Measurements from ENCODE around the gene DHCR24.

Gene DHCR24

DNA sequence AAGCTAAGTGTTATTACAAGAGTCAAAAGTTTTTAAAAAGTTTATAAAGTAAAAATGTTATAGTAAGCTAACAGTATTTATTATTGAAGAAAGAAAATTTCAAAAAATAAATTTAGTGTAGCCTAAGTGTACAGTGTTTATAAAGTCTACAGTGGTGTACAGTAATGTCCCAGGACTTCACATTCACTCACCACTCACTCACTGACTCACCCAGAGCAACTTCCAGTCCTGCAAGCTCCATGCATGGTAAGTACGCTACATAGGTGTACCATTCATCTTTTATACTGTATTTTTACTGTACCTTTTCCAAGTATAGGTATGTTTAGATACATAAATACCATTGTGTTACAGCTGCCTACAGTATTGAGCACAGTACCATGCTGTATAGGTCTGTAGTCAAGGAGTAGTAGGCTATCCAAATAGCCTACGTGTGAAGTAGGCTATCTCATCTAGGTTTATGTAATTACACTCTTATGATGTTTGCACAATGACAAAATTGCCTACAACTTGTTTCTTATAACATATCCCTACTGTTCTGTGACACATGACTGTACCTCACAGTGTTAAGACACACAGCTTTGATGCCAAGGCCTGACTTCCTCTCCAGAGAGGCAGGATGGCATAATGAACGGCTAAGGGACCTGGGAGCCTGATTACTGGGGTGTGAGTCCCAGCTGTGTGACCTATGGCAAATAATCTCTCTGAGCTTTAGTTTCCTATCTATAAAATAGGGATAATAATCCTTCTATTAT lies 12.7 kb downstream of the DHCR24 start:
- TF ChIP-seq, protein P1, sequence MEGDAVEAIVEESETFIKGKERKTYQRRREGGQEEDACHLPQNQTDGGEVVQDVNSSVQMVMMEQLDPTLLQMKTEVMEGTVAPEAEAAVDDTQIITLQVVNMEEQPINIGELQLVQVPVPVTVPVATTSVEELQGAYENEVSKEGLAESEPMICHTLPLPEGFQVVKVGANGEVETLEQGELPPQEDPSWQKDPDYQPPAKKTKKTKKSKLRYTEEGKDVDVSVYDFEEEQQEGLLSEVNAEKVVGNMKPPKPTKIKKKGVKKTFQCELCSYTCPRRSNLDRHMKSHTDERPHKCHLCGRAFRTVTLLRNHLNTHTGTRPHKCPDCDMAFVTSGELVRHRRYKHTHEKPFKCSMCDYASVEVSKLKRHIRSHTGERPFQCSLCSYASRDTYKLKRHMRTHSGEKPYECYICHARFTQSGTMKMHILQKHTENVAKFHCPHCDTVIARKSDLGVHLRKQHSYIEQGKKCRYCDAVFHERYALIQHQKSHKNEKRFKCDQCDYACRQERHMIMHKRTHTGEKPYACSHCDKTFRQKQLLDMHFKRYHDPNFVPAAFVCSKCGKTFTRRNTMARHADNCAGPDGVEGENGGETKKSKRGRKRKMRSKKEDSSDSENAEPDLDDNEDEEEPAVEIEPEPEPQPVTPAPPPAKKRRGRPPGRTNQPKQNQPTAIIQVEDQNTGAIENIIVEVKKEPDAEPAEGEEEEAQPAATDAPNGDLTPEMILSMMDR (IDR thresholded peaks at IDR 0.05; ENCODE audit: control extremely low read depth, extremely low read depth, low read depth, missing control alignments): no peak
- no peak for DNase-seq (ENCODE audit: extremely low spot score)
- POLR2A ChIA-PET: no interaction called here
- CTCF ChIA-PET: interaction anchor here (1.1 to 3.7 kb wide), 4 partner anchors 9 to 148 kb away, joined by 3 to 17 read pairs (median 6); partner anchors contain the start of gene DHCR24

GRCh38 chr1:54872036-54872331 lies 15.0 kb downstream of the DHCR24 start:
- DNase-seq (ENCODE audit: extremely low spot score): no peak
- POLR2A ChIA-PET: no interaction called here
- TF ChIP-seq, protein P1 (IDR thresholded peaks at IDR 0.05; ENCODE audit: control extremely low read depth, extremely low read depth, low read depth, missing control alignments): no peak
- CTCF ChIA-PET: interaction anchor here (1.1 to 2.3 kb wide), 2 partner anchors 8 to 13 kb away, joined by 3 to 5 read pairs; no protein-coding TSS in a partner anchor

DNA sequence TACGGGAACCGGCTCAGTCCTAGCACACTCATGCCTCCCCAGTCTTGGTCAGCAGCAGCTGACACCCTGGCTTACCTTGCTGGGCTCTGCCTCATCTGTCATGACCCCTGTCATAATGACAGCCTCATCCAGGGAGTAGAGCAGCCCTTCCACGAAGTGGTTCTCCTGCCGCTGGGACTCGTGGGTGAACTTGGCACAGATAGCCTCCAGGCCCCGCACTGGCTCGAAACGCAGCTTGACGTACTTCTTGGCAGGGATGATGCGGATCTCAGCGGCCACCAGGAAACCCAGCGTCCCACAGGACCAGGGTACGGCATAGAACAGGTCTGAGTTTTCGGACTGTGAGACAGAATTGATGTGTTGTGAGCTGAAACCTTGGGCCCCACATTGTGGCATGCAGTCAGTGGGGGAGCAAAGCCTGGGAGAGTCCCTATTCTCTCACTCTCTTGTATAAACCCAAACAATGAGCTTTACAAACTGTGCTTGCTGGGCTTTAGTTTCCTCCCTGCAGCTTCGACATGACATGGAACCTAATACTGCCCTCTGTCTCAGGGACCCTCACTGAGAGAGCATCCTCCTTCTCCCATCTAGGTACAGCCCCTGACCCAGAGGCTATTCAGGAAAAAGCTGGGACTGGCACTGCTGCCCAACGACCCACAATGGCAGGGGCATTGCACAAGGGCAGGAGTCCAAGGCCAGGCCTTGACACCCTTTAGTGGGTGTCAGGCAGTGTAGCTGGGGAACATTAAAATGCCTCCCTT lies 15.5 kb downstream of the DHCR24 start:
- CTCF ChIA-PET: interaction anchor here (0.9 to 2.3 kb wide), 3 partner anchors 9 to 16 kb away, joined by 3 to 5 read pairs (median 3); no protein-coding TSS in a partner anchor
- POLR2A ChIA-PET: no interaction called here
- TF ChIP-seq, protein P1 (IDR thresholded peaks at IDR 0.05; ENCODE audit: control extremely low read depth, extremely low read depth, low read depth, missing control alignments): no peak
- no peak for DNase-seq (ENCODE audit: extremely low spot score)

- no peak for DNase-seq (ENCODE audit: extremely low spot score)
- TF ChIP-seq, protein P1 (IDR thresholded peaks at IDR 0.05; ENCODE audit: control extremely low read depth, extremely low read depth, low read depth, missing control alignments): no peak
- ChIA-PET POLR2A (no interaction called here), CTCF (interaction anchor here (0.9 to 2.3 kb wide), 2 partner anchors 12 to 17 kb away, joined by 3 to 5 read pairs; no protein-coding TSS in a partner anchor)
These were observed 16.1 kb downstream of the DHCR24 start for GRCh38 chr1:54870869-54871268.

DNA sequence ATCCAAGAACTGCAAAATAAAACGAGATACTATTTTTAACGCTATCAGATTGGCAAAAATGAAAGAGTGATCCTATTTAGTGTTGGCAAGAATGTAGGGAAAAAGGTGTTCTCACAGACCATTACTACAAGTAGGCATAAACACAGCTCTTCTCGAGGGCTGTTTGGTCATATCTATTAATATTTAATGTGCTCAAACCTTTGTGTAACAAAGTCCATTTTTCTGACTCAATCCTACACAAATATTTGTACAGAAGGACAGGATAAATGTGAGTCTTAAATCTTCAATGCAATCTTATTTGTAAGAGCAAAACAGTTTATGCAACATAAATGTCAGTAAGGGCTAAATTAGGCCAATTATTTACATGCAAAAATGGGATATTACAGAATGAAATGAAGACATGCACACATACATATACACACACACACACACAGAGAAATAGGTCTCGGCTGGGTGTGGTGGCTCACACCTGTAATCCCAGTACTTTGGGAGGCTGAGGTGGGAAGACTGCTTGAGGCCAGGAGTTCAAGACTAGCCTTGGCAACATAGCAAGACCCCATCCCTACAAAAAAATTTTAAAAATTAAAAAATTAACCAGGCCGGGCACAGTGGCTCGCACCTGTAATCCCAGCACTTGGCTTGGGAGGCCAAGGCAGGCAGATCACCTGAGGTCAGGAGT lies 17.7 kb downstream of the DHCR24 start:
- TF ChIP-seq, protein P1 (IDR thresholded peaks at IDR 0.05; ENCODE audit: control extremely low read depth, extremely low read depth, low read depth, missing control alignments): no peak
- no peak for DNase-seq (ENCODE audit: extremely low spot score)
- POLR2A ChIA-PET: no interaction called here
- CTCF ChIA-PET: no interaction called here

DNA sequence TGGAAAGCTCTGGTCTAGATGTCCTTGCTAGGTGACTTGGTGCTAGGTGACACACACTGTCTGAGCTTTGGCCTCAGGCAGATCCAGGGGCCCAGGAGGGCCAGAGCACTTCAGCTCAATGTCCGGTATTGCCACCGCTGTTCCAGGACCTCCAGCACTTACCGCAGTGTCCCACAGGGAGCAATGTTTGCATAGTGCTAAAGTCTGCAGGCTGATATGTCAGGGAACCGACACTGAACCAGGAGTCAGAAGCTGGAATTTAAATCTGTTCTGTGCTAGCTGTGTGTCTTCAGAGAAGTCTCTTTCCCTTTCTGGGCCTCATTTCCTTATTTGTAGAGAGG lies 19.3 kb downstream of the DHCR24 start:
- TF ChIP-seq, protein P1 (IDR thresholded peaks at IDR 0.05; ENCODE audit: control extremely low read depth, extremely low read depth, low read depth, missing control alignments): no peak
- POLR2A ChIA-PET: no interaction called here
- DNase-seq (ENCODE audit: extremely low spot score): no peak
- CTCF ChIA-PET: interaction anchor here (1.1 kb wide), 1 partner anchor 12 kb away, joined by 3 read pairs; no protein-coding TSS in a partner anchor

Data from GM10248 (cell line).